GM19395 (cell line): ENCODE results near the gene JMJD1C.

Source experiments
- ATAC-seq: cut with Tn5 transposase; IDR thresholded peaks from one replicate; pipeline ENCODE4 v1.9.1; 2021; ENCODE audit warnings: mild to moderate bottlenecking, moderate library complexity; ENCODE audit not compliant: unreplicated experiment

JMJD1C gene

DNA sequence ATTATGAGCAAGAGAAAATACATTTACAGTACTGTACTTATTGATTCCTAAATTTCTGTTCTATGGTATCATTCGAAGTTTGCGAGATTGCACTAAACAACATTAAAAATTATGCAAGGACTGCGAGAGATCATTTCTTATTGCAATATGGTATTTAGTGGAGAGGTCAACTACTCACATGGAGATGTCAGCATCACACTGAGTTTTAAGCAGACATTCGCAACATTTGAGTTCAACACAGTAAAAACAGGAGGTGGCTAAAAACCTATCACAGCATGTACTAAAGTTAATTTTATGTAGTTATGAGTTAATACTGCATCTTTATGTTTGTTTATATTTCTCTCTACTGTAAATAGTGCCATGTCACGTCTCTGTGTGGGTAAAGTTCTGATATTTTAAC lies 53.5 kb downstream of the JMJD1C start:
- ATAC-seq = no peak

DNA sequence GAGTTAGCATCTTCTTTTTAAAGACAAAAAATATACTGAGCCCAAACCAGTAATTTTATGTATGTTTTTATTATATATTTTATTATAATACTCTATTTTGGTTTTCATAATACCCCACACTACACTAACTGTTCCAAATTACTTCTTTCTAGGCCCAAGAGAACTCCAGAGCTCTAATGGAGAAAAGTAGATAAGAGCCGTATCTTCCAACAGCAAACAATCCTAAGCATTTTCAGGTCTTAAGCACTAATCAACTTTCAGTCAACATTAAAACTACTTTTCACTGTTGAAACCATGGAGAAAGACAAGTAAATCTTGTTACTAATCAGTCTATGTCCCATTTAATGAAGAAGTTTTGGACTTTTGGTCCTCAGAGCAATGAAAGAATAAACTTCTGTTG lies 55.1 kb downstream of the JMJD1C start:
- ATAC-seq = no peak

DNA sequence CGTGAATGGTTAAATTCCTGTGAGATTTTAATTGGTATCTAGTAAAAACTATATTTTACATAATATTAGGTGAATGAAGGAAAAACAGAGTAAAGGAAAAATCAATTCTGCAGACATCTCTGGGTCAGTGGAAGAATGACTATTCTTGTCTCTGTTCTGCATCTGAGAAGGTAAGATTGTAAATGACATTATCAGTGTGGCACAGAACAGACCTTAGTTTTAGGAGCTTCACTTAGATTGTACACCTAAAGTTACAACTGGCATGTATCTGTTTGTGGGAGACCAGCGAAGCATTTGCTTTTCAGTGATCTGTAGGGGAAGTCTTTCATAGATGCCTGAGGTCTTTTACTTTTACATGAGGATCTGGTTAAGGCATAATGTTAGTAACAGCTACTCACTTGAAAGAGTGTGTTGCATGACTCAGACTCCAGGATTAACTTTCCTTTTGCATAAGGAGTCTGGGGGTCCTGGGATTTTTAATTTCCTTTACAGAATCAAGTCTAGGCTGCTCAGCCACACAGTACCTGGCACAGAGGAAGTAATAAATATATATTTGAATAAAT lies 56.2 kb downstream of the JMJD1C start:
- ATAC-seq = no peak

DNA sequence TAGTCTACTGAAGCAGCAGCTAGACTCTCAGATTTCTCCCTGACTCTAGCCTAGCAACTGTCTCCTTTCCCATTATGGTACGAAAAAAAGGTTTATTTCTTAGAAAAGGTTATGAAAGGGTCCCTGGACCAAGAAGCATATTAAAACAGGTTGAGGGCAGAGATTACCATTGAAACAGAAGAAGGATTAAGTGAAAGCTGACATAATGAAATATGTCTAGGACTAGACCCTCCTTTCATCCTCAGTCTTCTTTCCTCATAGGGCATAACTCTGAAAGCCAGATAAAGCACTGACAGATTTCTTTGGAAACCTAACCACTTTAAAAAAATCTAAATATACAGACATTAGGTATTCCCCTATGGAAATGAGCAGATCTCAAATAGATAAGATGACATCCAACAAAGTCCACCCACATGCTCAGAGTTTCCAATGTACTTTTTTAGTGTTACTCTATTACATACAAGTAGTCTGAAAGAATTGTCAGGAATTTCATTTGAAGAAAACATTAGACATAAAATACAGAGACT lies 58.6 kb downstream of the JMJD1C start:
- ATAC-seq = no peak

DNA sequence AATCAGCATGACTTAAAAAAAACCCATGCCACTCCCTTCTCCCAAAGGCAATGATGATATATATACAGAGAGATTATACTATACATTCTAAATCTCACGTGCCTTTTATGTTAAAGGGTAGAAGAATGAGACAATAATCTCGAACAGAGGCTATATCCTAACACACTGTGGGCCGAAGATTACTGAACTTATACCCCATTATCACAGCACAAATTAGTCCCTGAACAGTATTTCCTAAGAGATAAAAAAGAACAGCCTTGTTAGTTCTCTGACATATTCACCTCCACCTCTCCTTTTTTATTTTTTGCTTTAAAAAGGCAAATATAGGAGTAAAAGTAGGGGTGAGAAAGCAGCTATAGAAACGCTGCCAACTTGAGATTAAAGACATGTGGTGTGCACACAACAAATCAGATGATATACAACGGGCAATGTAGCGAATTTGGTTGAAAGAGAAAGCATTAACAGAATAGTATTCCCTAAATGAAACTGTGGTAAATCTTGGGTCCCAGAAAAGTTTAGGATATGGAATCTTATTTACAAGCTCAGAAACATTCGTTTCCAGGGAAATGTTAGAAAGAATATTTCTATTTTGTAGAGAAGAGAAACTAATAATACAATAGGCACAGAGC lies 69.5 kb downstream of the JMJD1C start:
- no peak for ATAC-seq

DNA sequence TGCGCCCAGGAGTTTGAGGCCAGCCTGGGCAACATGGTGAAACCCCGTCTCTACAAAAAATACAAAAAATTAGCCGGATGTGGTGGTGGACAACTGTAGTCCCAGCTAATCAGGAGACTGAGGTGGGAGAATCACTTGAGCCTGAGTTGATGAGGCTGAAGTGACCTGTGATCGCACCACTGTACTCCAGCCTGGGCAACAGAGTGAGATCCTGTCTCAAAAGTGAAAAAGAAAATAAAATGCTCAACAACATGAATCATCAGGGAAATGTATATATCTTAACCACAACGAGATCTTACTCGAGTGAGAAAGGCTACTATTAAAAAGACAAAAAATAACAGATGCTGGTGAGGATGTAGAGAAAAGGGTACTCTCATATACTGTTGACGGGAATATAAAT lies 72.7 kb downstream of the JMJD1C start:
- ATAC-seq = no peak

DNA sequence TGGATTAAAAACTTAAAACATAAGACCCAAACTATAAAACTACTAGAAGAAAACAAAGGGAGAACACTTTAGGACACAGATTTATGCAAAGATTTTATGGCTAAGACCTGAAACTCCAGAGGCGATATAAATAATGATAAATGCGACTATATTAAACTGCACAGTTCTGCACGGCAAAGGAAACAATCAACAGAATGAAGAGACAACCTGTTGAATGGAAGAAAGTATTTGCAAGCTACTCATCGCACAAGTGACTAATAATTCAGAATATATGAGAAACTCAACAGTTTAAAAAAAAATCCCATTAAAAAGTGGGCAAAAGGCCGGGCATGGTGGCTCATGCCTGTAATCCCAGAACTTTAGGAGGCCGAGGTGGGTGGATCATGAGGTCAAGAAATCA lies 73.6 kb downstream of the JMJD1C start:
- ATAC-seq = no peak

DNA sequence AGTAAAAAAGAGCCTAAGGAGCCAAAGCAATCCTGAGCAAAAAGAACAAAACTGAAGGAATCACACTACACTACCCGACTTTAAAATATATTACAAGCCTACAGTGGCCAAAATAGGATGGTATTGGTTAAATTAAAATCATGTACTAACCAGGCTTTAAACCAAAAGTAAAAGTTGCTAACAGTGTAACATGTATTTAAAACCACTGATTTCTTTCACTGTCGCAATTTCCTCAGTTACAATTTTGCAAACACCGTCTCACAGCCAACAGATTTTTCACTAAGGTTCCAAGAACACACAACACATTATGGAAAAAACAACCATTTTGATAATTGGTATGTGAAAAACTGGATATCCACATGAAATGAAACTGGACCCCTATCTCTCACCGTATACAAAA lies 74.0 kb downstream of the JMJD1C start:
- no peak for ATAC-seq

DNA sequence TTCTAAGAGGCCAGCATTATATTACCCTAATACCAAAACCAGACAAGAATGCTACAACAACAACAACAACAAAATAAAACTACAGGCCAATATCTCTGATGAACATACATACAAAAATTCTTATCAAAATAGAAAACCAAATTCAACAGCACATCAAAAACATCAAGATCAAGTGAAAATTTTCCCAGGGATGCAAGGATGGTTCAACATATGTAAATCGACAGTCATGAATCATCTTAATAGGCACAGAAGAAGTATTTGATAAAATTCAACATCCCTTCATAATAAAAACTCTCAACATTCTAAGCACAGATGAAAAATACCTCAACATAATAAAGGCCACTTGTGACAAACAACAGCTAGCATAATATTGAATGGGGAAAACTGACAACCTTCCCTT lies 75.3 kb downstream of the JMJD1C start:
- no peak for ATAC-seq

DNA sequence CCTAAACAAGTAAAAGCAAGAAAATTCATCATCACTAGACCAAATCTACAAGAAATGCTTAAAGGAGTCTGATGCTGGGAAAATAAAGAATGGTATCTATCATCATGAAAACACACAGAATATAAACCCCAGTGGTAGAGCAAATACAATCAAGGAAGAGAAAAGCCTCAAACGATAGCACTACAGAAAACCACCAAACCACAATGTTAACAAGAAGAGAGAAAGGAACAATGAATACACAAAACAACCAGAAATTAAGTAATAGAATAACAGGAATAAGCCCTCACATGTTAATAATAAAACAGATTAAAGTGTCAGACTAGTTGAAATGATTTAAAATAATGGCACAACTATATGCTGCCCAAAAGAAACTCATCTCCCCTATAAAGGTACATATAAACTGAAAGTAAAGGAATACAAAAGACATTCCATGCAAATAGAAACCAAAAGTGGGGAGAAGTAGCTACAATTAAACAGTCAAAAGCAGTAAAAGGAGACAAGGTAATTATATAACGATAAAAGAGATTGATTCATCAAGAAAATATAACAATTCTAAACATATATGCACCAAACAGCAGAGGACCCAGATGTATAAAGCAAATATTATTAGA lies 77.3 kb downstream of the JMJD1C start:
- peak; percentile 66 for ATAC-seq

DNA sequence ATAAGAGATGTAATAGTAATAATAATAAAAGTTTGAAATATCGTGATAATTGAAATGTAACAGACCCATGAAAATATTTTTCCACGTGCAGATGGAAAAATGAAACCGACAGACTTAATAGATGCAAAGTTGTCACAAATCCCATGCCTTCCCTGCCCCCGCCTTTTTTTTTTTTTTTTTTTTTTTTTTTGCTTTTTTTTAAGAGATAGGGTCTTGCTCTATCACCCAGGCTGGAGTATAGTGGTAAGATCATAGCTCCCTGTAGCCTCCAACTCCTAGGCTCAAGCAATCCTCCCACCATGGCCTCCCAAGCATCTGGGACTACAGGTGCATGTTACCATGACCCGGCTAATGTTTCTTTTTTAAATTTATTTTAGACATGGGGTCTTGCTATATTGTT lies 80.5 kb downstream of the JMJD1C start:
- ATAC-seq = no peak

DNA sequence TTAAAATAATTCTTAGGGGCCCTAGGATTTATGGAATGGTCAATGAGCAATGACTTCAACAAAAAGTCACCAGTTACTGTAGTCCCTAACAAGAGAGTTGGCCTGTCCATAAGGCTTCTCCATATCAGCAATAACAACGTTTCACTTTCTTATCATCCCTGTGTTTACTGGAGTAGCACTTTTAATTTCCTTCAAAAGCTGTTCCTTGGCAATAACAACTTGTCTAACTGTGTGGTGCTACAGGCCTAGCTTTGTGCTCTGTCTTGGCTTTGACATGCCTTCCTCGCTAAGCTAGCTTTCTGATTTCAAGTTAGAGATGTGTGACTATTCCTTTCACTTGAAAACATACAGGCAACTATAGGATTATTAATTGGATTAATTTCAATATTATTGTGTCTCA lies 81.1 kb downstream of the JMJD1C start:
- ATAC-seq = no peak

DNA sequence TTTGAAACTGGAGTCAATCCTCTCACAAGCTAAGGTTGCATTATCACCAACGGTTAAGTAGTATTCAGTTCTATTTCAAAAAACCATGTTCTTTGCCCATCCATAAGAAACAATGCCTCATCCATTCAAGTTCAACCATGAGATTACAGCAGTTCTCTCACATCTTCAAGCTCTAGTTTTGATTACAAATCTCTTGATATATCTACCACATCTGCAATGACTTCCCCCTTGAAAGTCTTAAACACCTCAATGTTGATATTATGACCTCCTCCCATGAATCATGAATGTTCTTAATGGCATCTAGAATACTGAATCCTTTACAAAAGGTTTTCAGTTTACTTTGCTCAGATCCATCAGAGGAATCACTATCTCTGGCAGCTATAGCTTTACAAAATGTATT lies 81.8 kb downstream of the JMJD1C start:
- no peak for ATAC-seq

DNA sequence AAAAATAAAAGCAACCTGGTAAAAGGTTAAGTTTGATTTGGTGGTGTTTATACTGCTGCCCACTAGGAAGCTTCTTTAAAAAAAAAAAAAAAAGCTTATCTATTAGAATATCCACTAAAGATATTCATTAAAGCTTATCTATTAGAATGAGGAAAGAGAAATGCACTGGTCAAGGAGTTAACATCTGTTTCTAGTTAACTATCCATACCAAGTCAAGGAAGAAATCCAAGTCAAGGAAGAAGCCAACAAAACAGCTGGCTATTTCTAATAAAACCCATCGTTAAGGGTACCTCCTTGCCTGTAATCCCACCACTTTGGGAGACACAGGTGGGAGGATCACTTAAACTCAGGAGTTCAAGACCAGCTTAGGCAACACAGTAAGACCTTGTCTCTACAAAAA lies 82.6 kb downstream of the JMJD1C start:
- ATAC-seq = no peak

DNA sequence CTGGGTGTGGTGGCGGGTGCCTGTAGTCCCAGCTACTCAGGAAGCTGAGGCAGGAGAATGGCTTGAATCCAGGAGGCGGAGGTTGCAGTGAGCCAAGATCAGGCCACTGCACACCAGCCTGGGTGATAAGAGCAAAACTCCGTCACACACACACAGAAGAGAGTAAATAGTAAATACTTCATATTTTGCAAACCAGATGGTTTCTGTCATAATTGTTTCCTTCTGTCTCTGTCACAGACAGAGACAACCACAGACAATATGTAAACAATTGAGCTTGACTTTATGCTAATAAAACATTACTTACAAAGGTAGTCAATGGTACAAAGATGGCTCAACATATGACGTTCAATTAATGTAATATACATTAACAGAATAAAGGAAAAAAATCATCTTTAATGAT lies 83.7 kb downstream of the JMJD1C start:
- no peak for ATAC-seq

DNA sequence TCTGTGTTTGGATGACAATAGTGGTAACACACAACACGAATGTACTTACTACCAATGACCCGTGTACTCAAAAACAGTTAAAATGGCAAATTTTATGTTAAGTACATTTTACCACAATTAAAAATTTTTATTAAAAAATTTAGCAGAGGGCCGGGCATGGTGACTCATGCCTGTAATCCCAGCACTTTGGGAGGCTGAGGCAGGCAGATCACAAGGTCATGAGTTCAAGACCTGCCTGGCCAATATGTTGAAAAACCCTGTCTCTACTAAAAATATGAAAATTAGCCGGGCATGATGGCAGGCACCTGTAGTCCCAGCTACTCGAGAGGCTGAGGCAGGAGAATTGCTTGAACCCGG lies 88.5 kb downstream of the JMJD1C start:
- peak; percentile 11 for ATAC-seq

DNA sequence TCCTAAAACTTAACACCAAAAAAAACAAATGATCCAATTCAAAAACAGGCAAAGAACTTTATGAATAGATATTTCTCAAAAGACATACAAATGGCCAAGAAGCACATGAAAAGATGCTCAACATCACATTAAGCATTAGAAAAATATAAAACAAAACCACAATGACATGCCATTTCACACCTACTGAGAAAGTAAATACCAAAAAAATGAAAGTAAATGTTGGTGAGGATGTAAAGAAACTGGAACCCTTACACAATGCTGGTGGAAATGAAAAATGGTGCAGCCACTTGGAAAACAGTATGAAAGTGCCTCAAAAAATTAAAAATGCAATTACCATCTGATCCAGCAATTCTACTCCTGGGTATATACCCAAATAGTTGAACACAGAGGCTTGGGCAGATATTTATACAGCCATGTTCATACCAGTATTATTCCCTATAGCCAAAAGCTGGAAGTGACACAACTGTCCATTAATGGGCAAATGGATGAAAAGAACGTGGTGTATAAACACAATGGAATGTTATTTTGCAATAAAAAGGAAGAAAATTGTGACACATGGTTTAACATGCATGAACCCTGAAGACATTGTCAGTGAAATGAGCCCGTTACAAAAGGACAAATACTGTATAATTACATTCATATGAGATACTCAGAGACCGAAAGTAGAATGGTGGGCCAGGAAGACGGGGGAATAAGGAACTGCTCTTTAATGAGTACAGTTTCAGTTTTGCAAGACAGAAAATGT lies 89.0 kb downstream of the JMJD1C start:
- peak; percentile 98 for ATAC-seq

DNA sequence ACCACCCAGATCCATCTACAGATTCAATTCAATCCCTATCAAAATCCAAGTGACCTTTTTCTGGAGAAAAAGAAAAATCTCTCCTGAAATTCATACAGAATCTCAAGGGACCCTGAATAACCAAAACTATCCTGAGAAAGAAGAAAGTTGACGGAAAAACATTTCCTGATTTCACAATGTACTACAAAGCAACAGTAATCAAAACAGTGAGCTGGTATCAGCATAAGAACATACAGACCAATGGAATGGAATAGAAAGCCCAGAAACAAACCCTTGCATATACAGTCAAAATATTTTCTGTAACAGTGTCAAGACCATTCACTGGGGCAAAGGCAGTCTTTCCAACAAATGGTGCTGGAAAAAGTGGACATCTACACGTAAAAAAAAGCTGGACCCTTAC lies 89.9 kb downstream of the JMJD1C start:
- ATAC-seq = no peak

DNA sequence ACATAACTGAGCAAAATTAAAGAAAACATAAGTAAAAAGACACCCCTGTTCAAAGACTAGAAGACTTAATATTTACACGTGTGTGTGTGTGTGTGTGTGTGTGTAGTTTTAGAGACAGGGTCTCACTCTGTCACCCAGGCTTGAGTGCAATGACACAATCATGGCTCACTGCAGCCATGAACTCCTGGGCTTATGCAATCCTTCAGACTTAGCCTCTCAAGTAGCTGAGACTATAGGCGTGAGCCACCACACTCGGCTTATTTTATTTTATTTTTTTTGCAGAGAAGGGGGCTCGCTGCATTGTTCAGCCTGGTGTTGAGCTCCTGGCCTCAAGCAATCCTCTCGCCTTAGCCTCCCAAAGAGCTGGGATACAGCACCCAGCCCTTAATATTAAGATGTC lies 90.3 kb downstream of the JMJD1C start:
- ATAC-seq = no peak

DNA sequence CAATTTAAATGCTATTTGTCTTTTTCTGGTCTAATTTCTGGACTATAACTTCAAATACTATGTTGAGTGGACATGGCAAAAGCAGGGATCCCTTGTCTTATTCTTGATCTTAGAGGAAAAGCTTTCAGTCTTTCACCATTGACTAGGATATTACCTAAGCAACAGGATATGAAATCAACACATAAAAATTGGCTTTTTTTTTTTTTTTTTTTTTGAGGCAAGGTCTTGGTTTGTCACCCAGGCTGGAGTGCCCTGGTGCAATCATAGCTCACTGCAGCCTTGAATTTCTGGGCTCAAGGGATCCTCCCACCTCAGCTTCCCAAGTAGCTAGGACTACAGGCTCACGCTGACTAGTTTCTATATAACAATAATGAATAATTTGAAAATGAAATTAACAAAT lies 90.8 kb downstream of the JMJD1C start:
- no peak for ATAC-seq

DNA sequence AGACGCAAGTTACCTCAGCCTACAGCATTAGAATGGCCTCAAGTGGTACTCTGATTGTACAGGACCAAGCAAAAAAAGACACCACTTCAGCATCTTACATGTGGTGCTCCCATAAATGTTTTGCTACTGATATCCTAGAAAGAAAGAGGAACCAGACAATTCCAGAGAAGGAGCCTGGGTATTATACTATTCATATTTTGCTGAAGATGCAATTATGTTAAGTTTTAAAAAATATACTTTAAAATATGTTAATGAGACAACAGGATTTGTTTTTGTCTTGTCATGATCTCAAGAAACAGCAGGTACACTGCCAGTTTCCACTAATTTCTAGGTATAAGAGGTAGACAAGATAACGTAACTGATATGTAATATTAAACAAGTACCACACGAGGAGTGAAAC lies 92.6 kb downstream of the JMJD1C start:
- no peak for ATAC-seq

DNA sequence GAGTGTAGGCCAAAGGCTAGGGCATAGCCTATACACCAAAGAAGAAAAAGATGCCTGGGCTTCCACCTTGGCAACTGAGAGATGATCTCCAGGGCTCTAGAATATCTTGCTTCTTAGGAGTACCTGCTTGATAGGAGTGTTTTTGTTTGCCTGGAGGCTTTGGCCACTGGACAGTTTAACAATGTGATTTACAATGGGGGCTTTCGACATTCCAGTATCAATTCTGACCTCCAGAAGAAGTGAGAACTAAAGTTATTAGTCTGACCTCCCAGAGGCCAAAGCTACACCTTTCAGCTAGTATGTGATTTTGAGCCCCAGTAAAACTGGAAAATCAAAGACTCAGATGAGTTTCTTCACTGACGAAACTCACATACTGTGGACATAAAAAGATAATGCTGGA lies 96.1 kb downstream of the JMJD1C start:
- no peak for ATAC-seq
